GM10266 (cell line): ENCODE measurements around the gene APC.

ENCODE experiments used
- DNase-seq: peaks from one replicate; pipeline ENCODE4 v3.0.0; 2012; ENCODE audit errors: extremely low spot score
- TF ChIP-seq, protein P1 (sequence below): IDR thresholded peaks from 2 replicates; pipeline ENCODE4 v1.5.1; 2012; ENCODE audit warnings: mild to moderate bottlenecking, low read depth; ENCODE audit not compliant: control insufficient read depth, insufficient read depth; ENCODE audit errors: missing control alignments

APC gene

DNA sequence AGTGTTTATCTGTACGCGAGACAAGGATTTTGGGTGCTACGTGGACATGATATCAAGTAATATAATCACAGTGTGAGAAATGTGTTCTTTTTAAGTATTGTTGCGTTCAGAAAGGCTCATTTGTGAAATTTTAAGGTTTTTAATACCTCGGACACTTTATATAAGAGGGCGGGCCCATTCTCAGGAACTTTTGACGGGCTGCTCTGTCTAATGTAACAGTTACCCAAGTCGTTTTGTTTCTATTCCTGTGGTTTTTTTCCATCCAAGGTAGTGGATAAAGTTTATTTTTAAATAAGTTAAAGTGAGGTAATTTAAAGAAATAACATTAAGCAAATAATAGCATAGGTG, 123.9 kb downstream of the APC start:
- DNase-seq = no peak
- TF ChIP-seq, protein P1, sequence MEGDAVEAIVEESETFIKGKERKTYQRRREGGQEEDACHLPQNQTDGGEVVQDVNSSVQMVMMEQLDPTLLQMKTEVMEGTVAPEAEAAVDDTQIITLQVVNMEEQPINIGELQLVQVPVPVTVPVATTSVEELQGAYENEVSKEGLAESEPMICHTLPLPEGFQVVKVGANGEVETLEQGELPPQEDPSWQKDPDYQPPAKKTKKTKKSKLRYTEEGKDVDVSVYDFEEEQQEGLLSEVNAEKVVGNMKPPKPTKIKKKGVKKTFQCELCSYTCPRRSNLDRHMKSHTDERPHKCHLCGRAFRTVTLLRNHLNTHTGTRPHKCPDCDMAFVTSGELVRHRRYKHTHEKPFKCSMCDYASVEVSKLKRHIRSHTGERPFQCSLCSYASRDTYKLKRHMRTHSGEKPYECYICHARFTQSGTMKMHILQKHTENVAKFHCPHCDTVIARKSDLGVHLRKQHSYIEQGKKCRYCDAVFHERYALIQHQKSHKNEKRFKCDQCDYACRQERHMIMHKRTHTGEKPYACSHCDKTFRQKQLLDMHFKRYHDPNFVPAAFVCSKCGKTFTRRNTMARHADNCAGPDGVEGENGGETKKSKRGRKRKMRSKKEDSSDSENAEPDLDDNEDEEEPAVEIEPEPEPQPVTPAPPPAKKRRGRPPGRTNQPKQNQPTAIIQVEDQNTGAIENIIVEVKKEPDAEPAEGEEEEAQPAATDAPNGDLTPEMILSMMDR = no peak

GRCh38 chr5:112862085-112862484, 124.4 kb downstream of the APC start:
- DNase-seq = no peak
- TF ChIP-seq, protein P1 = no peak

DNA sequence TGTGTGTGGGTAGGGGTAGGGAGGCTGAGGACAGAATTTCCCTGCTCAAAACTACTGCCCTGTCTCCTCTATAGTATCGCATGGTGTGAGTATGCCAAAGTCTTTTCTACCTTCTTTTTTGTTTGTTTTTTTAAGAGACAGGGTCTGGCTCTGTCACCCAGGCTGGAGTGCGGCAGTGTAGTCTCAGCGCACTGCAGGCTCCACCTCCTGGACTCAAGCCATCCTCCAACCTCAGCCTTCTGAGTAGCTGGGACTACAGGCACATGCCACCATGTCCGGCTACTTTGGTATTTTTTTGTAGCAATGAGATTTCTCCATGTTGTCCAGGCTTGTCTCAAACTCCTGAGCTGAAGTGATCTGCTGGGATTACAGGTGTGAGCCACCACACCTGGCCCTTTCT, 125.9 kb downstream of the APC start:
- TF ChIP-seq, protein P1 = no peak
- no peak for DNase-seq

- no peak for DNase-seq
- TF ChIP-seq, protein P1 = no peak
Observed at GRCh38 chr5:112865128-112865527, 127.4 kb downstream of the APC start.

- no peak for DNase-seq
- TF ChIP-seq, protein P1 = no peak
Observed at GRCh38 chr5:112866739-112867138, 129.1 kb downstream of the APC start.

- no peak for DNase-seq
- TF ChIP-seq, protein P1 = no peak
Observed at GRCh38 chr5:112867411-112867810, 129.7 kb downstream of the APC start.

DNA sequence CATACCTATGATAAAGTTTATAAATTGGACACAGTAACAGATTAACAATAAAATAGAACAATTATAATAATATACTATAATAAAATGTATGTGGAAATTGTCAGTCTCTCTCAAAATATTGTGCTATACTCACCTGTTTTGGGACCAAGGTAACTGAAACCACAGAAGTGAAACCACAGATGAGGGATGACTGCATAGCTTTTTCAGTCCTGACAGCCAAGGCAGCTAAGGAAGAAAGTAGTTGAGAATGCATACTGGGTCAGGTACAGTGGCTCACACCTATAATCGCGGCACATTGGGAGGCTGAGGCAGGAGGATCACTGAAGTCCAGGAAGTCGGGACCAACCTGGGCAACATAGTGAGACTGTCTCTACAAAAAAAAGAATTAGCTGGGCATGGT, 132.3 kb downstream of the APC start:
- TF ChIP-seq, protein P1 = no peak
- no peak for DNase-seq

- TF ChIP-seq, protein P1 = no peak
- no peak for DNase-seq
Observed at GRCh38 chr5:112870966-112871365, 133.3 kb downstream of the APC start.
